HTR-8/SVneo (cell line): Measurements from ENCODE around the gene ZHX3.
A peak's percentile ranks its signal among the peaks of the same experiment; 100 is the strongest.
"Not testable (repeated sequence)": the region's sequence is repeated elsewhere in the genome, so short reads cannot be mapped to it uniquely, and the experiment has no call there.

Experiments
- DNase-seq: peaks from one replicate; pipeline ENCODE4 v3.0.0; 2011; ENCODE audit warnings: low spot score, mixed read lengths; ENCODE audit not compliant: insufficient read length
- FAIRE-seq: peaks from 2 replicates; lab custom pipeline; 2011; peaks lifted over from hg19 to GRCh38; lab: Jason Lieb, UNC

ZHX3 gene

GRCh38 chr20:41143354-41143753 lies 174.2 kb downstream of the ZHX3 start:
- FAIRE-seq, result no peak
- no peak for DNase-seq

GRCh38 chr20:41142919-41143318 lies 174.6 kb downstream of the ZHX3 start:
- no peak for FAIRE-seq
- no peak for DNase-seq

GRCh38 chr20:41142245-41142644 lies 175.3 kb downstream of the ZHX3 start:
- DNase-seq (no peak), FAIRE-seq (peak; percentile 89)

- FAIRE-seq, result no peak
- DNase-seq, result no peak
Observed at GRCh38 chr20:41141153-41141815, 176.2 kb downstream of the ZHX3 start.

- FAIRE-seq (peak; percentile 62), DNase-seq (no peak)
Observed at GRCh38 chr20:41140226-41141133, 177.1 kb downstream of the ZHX3 start.

- DNase-seq (no peak), FAIRE-seq (no peak)
Observed at GRCh38 chr20:41139227-41140093, 178.1 kb downstream of the ZHX3 start.

GRCh38 chr20:41138475-41139226 lies 178.9 kb downstream of the ZHX3 start:
- FAIRE-seq, result no peak
- DNase-seq, result no peak

- DNase-seq (peak; percentile 95), FAIRE-seq (peak; percentile 49)
Observed at GRCh38 chr20:41137614-41138474, 179.7 kb downstream of the ZHX3 start.

GRCh38 chr20:41136680-41137613 lies 180.6 kb downstream of the ZHX3 start, which contains the start of gene PLCG1:
Gene PLCG1 (plus strand): TSS chr20:41137543. CDS start chr20:41137642, 99 bp downstream.
- DNase-seq (peak; percentile 98), FAIRE-seq (peak; percentile 95)

- DNase-seq, result no peak
- no peak for FAIRE-seq
Observed at GRCh38 chr20:41135888-41136679, 181.4 kb downstream of the ZHX3 start.

GRCh38 chr20:41135187-41135887 lies 182.2 kb downstream of the ZHX3 start:
- FAIRE-seq (peak; percentile 96), DNase-seq (peak; percentile 88)

- DNase-seq (no peak), FAIRE-seq (no peak)
Observed at GRCh38 chr20:41134362-41135186, 183.0 kb downstream of the ZHX3 start.

- no peak for DNase-seq
- FAIRE-seq, result peak; percentile 4
Observed at GRCh38 chr20:41133709-41134361, 183.7 kb downstream of the ZHX3 start.

- FAIRE-seq, DNase-seq: not testable (repeated sequence)
Observed at GRCh38 chr20:41132388-41132775, 185.1 kb downstream of the ZHX3 start.
